SK-N-SH (cell line): ENCODE measurements around the gene ZBTB47. TPM values are rescaled to one million over a fixed set of nuclear protein-coding genes. Genes with fewer than 3 reads are reported as not detected.

Experiments used
- CTCF ChIA-PET: fragments of 300-600, 350-600 bp; formaldehyde crosslinking; extraction: SDS; loops from one replicate; lab custom pipeline; 2021; lab: Yijun Ruan, JAX
- POLR2A ChIA-PET: fragments of 350-600 bp; sonication (Branson Sonifier 250); formaldehyde crosslinking; extraction: SDS; loops from one replicate; lab custom pipeline; 2020; ENCODE audit warnings: antibody characterized with exemption, inconsistent platforms; lab: Yijun Ruan, JAX
- DNase-seq: peaks from one replicate; pipeline ENCODE4 v3.0.0; 2012
- H2AFZ ChIP-seq: fragments of 200-600 bp; sonication (generic); 2 replicates; pipeline ENCODE4 v1.8.1; 2016; ENCODE audit warnings: antibody characterized with exemption, mild to moderate bottlenecking, low read depth
- H3F3A ChIP-seq: fragments of 200-600 bp; sonication (generic); replicated peaks from 2 replicates; pipeline ENCODE3; 2016; ENCODE audit warnings: antibody characterized with exemption, mild to moderate bottlenecking; ENCODE audit not compliant: insufficient read depth
- H3K27ac ChIP-seq, 2 experiments: fragments of 200-500 bp in 1 of 2; fragments of 200-600 bp in 1 of 2; sonication (Bioruptor generic) in 1 of 2; sonication (generic), shearing (Covaris generic) in 1 of 2; 2 replicates each; pipeline versions ENCODE4 v1.5.1 to v1.6.1; 2014 to 2016; ENCODE audit warnings: low read depth in 2 of 2, inconsistent platforms in 1 of 2, low read length in 1 of 2, mild to moderate bottlenecking in 1 of 2, mixed read lengths in 1 of 2
- H3K27me3 ChIP-seq: fragments of 200-600 bp; sonication (generic), shearing (Covaris generic); 2 replicates; pipeline ENCODE4 v1.6.1; 2016; ENCODE audit warnings: mixed run types; ENCODE audit not compliant: insufficient read depth
- H3K36me3 ChIP-seq, 2 experiments: fragments of 200-500 bp in 1 of 2; fragments of 200-600 bp in 1 of 2; sonication (Bioruptor generic) in 1 of 2; sonication (generic) in 1 of 2; replicated peaks in 1 of 2; 2 replicates each; pipeline versions ENCODE3 to v1.5.1; 2014 to 2016; ENCODE audit warnings: low read length in 1 of 2, mild to moderate bottlenecking in 1 of 2; ENCODE audit not compliant: insufficient read depth in 2 of 2, control insufficient read depth in 1 of 2
- H3K4me1 ChIP-seq, 2 experiments: fragments of 200-500 bp in 1 of 2; fragments of 200-600 bp in 1 of 2; sonication (Bioruptor generic) in 1 of 2; sonication (generic), shearing (Covaris generic) in 1 of 2; 2 replicates each; pipeline versions ENCODE4 v1.5.1 to v1.6.1; 2014 to 2016; ENCODE audit warnings: low read depth in 1 of 2, low read length in 1 of 2, mixed run types in 1 of 2; ENCODE audit not compliant: insufficient read depth in 2 of 2, control insufficient read depth in 1 of 2
- H3K4me2 ChIP-seq: fragments of 200-600 bp; sonication (generic), shearing (Covaris generic); 2 replicates; pipeline ENCODE4 v1.6.1; 2017; ENCODE audit warnings: mixed run types
- H3K4me3 ChIP-seq, 2 experiments: fragments of 200-500 bp in 1 of 2; fragments of 200-600 bp in 1 of 2; sonication (Bioruptor generic) in 1 of 2; sonication (generic), shearing (Covaris generic) in 1 of 2; 2 replicates each; pipeline versions ENCODE4 v1.5.1 to v1.8.1; 2014 to 2016; ENCODE audit warnings: low read depth in 2 of 2, inconsistent platforms in 1 of 2, low read length in 1 of 2, mild to moderate bottlenecking in 1 of 2, mixed read lengths in 1 of 2, moderate library complexity in 1 of 2
- H3K79me2 ChIP-seq: fragments of 200-600 bp; sonication (generic); 2 replicates; pipeline ENCODE4 v1.8.1; 2017; ENCODE audit warnings: mild to moderate bottlenecking; ENCODE audit not compliant: insufficient read depth
- H3K9ac ChIP-seq: fragments of 200-600 bp; sonication (generic); 2 replicates; pipeline ENCODE4 v1.6.1; 2017; ENCODE audit warnings: mixed run types
- H3K9me2 ChIP-seq: fragments of 200-600 bp; sonication (generic); 2 replicates; pipeline ENCODE4 v1.6.1; 2017; ENCODE audit warnings: mixed run types
- H3K9me3 ChIP-seq: fragments of 200-600 bp; sonication (generic); 2 replicates; pipeline ENCODE4 v1.6.1; 2017; ENCODE audit warnings: mixed run types, mild to moderate bottlenecking, moderate library complexity
- H4K20me1 ChIP-seq: fragments of 200-600 bp; sonication (generic); 2 replicates; pipeline ENCODE4 v1.6.1; 2017; ENCODE audit warnings: mild to moderate bottlenecking, mixed run types; ENCODE audit not compliant: insufficient read depth
- CHD2 ChIP-seq: fragments of 150-350 bp; IDR thresholded peaks from 2 replicates; pipeline ENCODE4 v1.6.1; 2018; ENCODE audit warnings: low read length; ENCODE audit not compliant: partially characterized antibody
- ELF1 ChIP-seq: IDR thresholded peaks from 2 replicates; pipeline ENCODE4 v1.4.0; 2012
- EP300 ChIP-seq, 2 experiments: IDR thresholded peaks; 2 replicates each; pipeline versions ENCODE4 v1.4.0 to v1.6.1; 2012; ENCODE audit warnings: borderline replicate concordance in 1 of 2, low read depth in 1 of 2, low read length in 1 of 2
- FOSL2 ChIP-seq: IDR thresholded peaks from 2 replicates; pipeline ENCODE4 v1.4.0; 2012; ENCODE audit warnings: low read depth, mild to moderate bottlenecking, moderate library complexity, borderline replicate concordance
- FOXJ3 ChIP-seq: sonication (generic); formaldehyde crosslinking; IDR thresholded peaks from 2 replicates; pipeline ENCODE4 v1.5.1; 2020; ENCODE audit warnings: mild to moderate bottlenecking, missing genetic modification reagents
- GABPA ChIP-seq: IDR thresholded peaks from 2 replicates; pipeline ENCODE4 v1.4.0; 2012; ENCODE audit warnings: low read depth, mild to moderate bottlenecking
- GATA2 ChIP-seq: sonication (generic); formaldehyde crosslinking; IDR thresholded peaks from 2 replicates; pipeline ENCODE4 v1.5.0; 2020; ENCODE audit warnings: mild to moderate bottlenecking, missing genetic modification reagents
- MAX ChIP-seq: IDR thresholded peaks from 2 replicates; pipeline ENCODE4 v1.4.0; 2012; ENCODE audit warnings: low read depth
- MXI1 ChIP-seq: IDR thresholded peaks from 2 replicates; pipeline ENCODE4 v1.6.1; 2012; ENCODE audit warnings: mild to moderate bottlenecking, low read depth, low read length, improper control_type of control experiment
- NFIC ChIP-seq: IDR thresholded peaks from 2 replicates; pipeline ENCODE4 v1.4.0; 2012; ENCODE audit warnings: borderline replicate concordance
- NRF1 ChIP-seq: IDR thresholded peaks from 2 replicates; pipeline ENCODE4 v1.6.1; 2012; ENCODE audit warnings: low read depth, mild to moderate bottlenecking, low read length
- RAD21 ChIP-seq: IDR thresholded peaks from 2 replicates; pipeline ENCODE4 v1.6.1; 2012; ENCODE audit warnings: mild to moderate bottlenecking, low read length
- RCOR1 ChIP-seq: fragments of 150-350 bp; IDR thresholded peaks from 2 replicates; pipeline ENCODE4 v1.6.1; 2017; ENCODE audit warnings: antibody characterized with exemption, low read length
- RXRA ChIP-seq: IDR thresholded peaks from 2 replicates; pipeline ENCODE4 v1.4.0; 2012; ENCODE audit warnings: low read depth, mild to moderate bottlenecking, borderline replicate concordance
- SMC3 ChIP-seq: IDR thresholded peaks from 2 replicates; pipeline ENCODE4 v1.6.1; 2012; ENCODE audit warnings: low read depth, low read length, improper control_type of control experiment
- TAF1 ChIP-seq: IDR thresholded peaks from 2 replicates; pipeline ENCODE4 v1.6.1; 2012; ENCODE audit warnings: low read depth, mild to moderate bottlenecking, low read length, moderate library complexity, borderline replicate concordance
- TEAD4 ChIP-seq: IDR thresholded peaks from 2 replicates; pipeline ENCODE4 v1.4.0; 2012; ENCODE audit warnings: mild to moderate bottlenecking, borderline replicate concordance; ENCODE audit not compliant: insufficient read depth
- USF2 ChIP-seq: fragments of 150-350 bp; IDR thresholded peaks from 2 replicates; pipeline ENCODE4 v1.6.1; 2017; ENCODE audit warnings: antibody characterized with exemption, low read length, low read depth, borderline replicate concordance
- YY1 ChIP-seq: IDR thresholded peaks from 2 replicates; pipeline ENCODE4 v1.4.0; 2012; ENCODE audit warnings: low read depth, mild to moderate bottlenecking
- WGBS: methylation state at CpG from one replicate; pipeline ENCODE4 v1.1.6; 2017; ENCODE audit warnings: low lambda C conversion rate; 5-methylcytosine and 5-hydroxymethylcytosine counted together
- polyA plus RNA-seq, 3 experiments: library from polyadenylated mRNA; depleted of rRNA; stranded (reverse); fragments of >200 nt; gene quantifications; 2 replicates each; pipeline ENCODE4 v1.2.3, GENCODE V29; 2012
- TF ChIP-seq, protein P1 (sequence below): IDR thresholded peaks from 2 replicates; pipeline ENCODE4 v1.6.1; 2012; ENCODE audit warnings: mild to moderate bottlenecking, low read depth, low read length, moderate library complexity

ZBTB47 gene
- polyA plus RNA-seq, 1 of the 3 experiments (the other 2 are of a cell fraction) = 9.9 TPM

- CTCF ChIA-PET = interaction anchor here (1.7 kb wide), 1 partner anchor 84 kb away, joined by 6 read pairs; no protein-coding TSS in a partner anchor
- POLR2A ChIA-PET = interaction anchor here (0.5 kb wide), 1 partner anchor 69 kb away, joined by 4 read pairs; no protein-coding TSS in a partner anchor
- no peak for DNase-seq
Measured at GRCh38 chr3:42660898-42661297, 7.4 kb downstream of the ZBTB47 start.

DNA sequence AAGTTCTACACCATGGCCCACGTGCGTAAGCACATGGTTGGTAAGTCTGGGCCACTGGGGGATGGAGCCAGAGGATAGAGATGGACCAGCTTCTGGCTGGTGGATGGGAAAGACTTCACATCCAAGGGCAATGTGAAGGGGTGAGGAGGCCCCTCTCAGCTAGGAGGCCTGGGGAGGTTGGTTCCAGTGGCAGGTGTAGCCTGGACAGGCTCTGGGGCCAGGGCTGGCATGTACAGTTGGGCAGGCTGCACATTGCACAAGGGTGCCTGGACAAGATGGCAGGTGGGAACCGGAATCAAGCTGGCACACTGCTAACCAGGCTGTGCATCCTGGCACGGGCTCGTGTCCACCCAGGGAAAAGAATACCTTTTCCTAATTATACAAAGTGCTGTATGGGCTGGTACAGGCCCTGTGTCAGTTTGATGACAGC lies 8.1 kb downstream of the ZBTB47 start:
- 100% methylated on average over 3 of the region's 5 CpGs for WGBS

More at GRCh38 chr3:42660898-42661297, 7.4 kb downstream of the ZBTB47 start:
- Histone ChIP-seq H3K4me2 (no peak overlapping the region), H3K9me3 (no peaks in the 10 kb centered on the region), H3F3A (no peaks in the 10 kb centered on the region), H3K9me2 (no peaks in the 10 kb centered on the region), H3K27me3 (no peaks in the 10 kb centered on the region), H3K36me3 (peaks cover 0 to 27% of the 10 kb centered on the region in 2 experiments), H3K79me2 (peaks cover 12% of the 10 kb centered on the region; the same call in 1 of the 2 replicates), H3K4me1 (peaks cover 0 to 2% of the 10 kb centered on the region in 2 experiments; a peak in 1 of 4 replicates), H3K9ac (no peak overlapping the region), H3K27ac (no peak overlapping the region), H4K20me1 (peaks cover 8% of the 10 kb centered on the region; the same call in 1 of the 2 replicates), H2AFZ (no peak overlapping the region), H3K4me3 (no peak overlapping the region)
- 93% methylated on average over 3 of the region's 4 CpGs for WGBS
- TF ChIP-seq SMC3 = no peak
- TF ChIP-seq EP300 (IDR thresholded peaks at IDR 0.05; ENCODE audit: borderline replicate concordance in 1 of 2, low read depth in 1 of 2, low read length in 1 of 2) = no peak
- no peak for TF ChIP-seq GATA2
- no peak for TF ChIP-seq RAD21
- no peak for TF ChIP-seq USF2
- TF ChIP-seq NRF1 = no peak
- no peak for TF ChIP-seq FOXJ3 (CRISPR knock-in tag)
- no peak for TF ChIP-seq YY1
- no peak for TF ChIP-seq TAF1
- no peak for TF ChIP-seq NFIC
- TF ChIP-seq CHD2 = no peak
- no peak for TF ChIP-seq GABPA
- no peak for TF ChIP-seq RCOR1

More for the DNA sequence above, 8.1 kb downstream of the ZBTB47 start:
- no peak overlapping the region for H3K9ac ChIP-seq
- ChIA-PET POLR2A (no interaction called here), CTCF (interaction anchor here (1.0 to 1.7 kb wide), 2 partner anchors 50 to 83 kb away, joined by 3 to 6 read pairs; no protein-coding TSS in a partner anchor)
- H3F3A ChIP-seq = no peaks in the 10 kb centered on the region
- H4K20me1 ChIP-seq = peaks cover 8% of the 10 kb centered on the region; the same call in 1 of the 2 replicates
- no peak overlapping the region for H3K4me3 ChIP-seq
- H2AFZ ChIP-seq = no peak overlapping the region
- H3K27me3 ChIP-seq = no peaks in the 10 kb centered on the region
- H3K4me2 ChIP-seq = no peak overlapping the region
- peaks cover 0 to 27% of the 10 kb centered on the region in 2 experiments for H3K36me3 ChIP-seq
- no peak for DNase-seq
- H3K27ac ChIP-seq = no peak overlapping the region
- no peaks in the 10 kb centered on the region for H3K9me3 ChIP-seq
- no peak for TF ChIP-seq RXRA
- TF ChIP-seq YY1 = no peak
- TF ChIP-seq, protein P1, sequence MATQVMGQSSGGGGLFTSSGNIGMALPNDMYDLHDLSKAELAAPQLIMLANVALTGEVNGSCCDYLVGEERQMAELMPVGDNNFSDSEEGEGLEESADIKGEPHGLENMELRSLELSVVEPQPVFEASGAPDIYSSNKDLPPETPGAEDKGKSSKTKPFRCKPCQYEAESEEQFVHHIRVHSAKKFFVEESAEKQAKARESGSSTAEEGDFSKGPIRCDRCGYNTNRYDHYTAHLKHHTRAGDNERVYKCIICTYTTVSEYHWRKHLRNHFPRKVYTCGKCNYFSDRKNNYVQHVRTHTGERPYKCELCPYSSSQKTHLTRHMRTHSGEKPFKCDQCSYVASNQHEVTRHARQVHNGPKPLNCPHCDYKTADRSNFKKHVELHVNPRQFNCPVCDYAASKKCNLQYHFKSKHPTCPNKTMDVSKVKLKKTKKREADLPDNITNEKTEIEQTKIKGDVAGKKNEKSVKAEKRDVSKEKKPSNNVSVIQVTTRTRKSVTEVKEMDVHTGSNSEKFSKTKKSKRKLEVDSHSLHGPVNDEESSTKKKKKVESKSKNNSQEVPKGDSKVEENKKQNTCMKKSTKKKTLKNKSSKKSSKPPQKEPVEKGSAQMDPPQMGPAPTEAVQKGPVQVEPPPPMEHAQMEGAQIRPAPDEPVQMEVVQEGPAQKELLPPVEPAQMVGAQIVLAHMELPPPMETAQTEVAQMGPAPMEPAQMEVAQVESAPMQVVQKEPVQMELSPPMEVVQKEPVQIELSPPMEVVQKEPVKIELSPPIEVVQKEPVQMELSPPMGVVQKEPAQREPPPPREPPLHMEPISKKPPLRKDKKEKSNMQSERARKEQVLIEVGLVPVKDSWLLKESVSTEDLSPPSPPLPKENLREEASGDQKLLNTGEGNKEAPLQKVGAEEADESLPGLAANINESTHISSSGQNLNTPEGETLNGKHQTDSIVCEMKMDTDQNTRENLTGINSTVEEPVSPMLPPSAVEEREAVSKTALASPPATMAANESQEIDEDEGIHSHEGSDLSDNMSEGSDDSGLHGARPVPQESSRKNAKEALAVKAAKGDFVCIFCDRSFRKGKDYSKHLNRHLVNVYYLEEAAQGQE = no peak
- TF ChIP-seq MAX = no peak
- TF ChIP-seq TEAD4 = no peak
- no peak for TF ChIP-seq ELF1
- no peak for TF ChIP-seq GATA2
- no peak for TF ChIP-seq NRF1
- no peak for TF ChIP-seq FOXJ3 (CRISPR knock-in tag)
- no peak for TF ChIP-seq FOSL2
- no peak for TF ChIP-seq SMC3
- no peak for TF ChIP-seq MXI1
- no peak for TF ChIP-seq USF2
- peaks cover 5% of the 10 kb centered on the region; the same call in 1 of the 2 replicates for H3K79me2 ChIP-seq
- no peaks in the 10 kb centered on the region; a peak in 1 of 4 replicates for H3K4me1 ChIP-seq
- no peaks in the 10 kb centered on the region for H3K9me2 ChIP-seq
